Frontal cortex (tissue), 4 donors: ENCODE measurements around the gene ST3GAL2. TPM values are rescaled to one million over a fixed set of nuclear protein-coding genes. Genes with fewer than 3 reads are reported as not detected.
"Not testable (repeated sequence)": the region's sequence is repeated elsewhere in the genome, so short reads cannot be mapped to it uniquely, and the experiment has no call there.

ENCODE experiments used
- DNase-seq, 2 donors: peaks; one replicate each; pipeline ENCODE4 v3.0.0; 2012; ENCODE audit warnings: low spot score in 2 of 2
- FAIRE-seq: peaks from 2 replicates; lab custom pipeline; 2012; peaks lifted over from hg19 to GRCh38; lab: Jason Lieb, UNC
- total RNA-seq: library from RNA; depleted of rRNA; stranded (reverse); fragments of >200 nt; gene quantifications from one replicate; pipeline ENCODE4 v1.2.3, GENCODE V29; 2014
- donor health status: control.
- donor health status: control.
- donor health status: control.

Gene ST3GAL2
- total RNA-seq, 1 donor from 2014 or later, result 26.9 TPM

DNA sequence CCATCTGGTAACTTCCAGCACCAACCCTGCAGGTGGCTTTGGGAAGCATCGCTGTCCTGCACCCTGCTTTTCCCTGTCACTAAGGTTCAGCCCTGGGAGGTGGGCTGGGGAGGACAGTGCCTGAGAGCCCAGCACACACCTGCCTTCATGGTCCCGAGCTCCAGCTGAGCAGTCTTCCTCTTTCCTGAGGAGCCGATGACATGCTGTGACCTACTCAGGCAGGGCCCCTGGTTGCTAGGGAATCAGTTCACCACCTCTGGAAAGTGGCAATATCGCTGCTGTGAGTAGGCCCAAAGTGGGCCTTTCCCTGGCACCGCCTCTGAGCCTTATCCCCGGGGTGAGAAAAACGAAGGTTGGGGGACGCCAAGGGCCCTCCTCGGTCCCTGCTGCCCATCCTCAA, 17.9 kb downstream of the ST3GAL2 start:
- FAIRE-seq, result no peak
- no peak for DNase-seq

DNA sequence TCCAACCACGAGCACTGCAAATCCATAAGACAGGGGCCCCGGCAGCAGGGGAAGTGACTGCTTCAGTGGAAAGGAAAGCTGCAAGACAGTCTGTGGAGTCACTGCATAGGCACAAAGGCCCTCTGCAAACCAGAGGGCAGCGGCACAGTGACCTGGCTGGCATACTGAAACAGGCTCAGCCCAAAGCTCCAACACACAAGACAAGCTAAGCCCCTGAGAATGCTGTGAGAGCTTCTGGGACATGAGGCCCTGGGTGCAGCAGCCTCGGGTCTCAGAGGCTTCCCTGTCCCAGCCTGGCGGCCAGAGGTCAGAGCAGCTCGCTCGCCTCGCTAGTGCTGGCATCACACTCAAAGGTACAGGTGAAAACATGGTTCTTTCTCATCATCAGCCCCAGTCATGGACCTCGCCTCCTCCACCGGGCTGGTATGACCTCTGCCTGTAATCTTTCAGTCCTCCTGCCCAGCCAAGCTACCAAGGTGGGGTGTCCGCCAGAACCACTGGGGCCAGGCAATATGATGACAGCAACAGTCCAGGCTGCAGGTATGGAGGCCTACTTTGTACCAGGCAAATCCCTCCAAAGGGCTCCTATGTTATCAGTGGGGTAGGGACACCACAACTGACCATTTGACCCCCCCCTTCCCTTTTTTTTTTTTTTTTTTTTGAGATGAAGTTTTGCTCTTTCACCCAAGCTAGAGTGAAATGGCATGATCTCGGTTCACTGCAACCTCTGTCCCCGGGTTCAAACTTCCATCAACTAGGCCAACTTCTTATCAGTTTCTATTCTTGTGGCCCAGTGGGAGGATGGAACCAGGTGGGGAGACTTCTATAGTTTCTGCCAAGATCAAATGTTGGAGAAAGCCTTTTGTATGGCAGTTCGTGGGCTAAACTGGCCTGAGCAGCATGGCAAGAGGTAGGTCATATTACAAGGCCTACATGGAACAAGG, 19.2 kb downstream of the ST3GAL2 start:
- no peak for FAIRE-seq

DNA sequence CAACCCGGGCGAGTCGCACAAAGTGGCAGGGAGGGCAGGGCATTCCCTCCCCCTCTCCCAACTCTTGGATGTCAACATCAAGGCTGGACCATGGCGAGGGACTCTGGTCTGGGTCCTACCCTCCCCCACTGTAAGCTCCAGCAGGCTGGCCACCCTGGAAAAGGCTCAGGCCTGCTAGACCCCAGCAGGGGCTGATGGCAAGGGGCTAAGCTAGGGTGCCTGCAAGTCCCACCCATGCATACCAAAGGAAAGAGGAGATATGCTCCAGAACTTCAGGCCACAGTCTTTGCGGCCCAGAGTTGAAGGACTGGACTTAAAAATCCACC, 19.9 kb downstream of the ST3GAL2 start:
- no peak for DNase-seq
- FAIRE-seq, result no peak

More for the DNA sequence above, 19.2 kb downstream of the ST3GAL2 start:
- no peak for DNase-seq

DNA sequence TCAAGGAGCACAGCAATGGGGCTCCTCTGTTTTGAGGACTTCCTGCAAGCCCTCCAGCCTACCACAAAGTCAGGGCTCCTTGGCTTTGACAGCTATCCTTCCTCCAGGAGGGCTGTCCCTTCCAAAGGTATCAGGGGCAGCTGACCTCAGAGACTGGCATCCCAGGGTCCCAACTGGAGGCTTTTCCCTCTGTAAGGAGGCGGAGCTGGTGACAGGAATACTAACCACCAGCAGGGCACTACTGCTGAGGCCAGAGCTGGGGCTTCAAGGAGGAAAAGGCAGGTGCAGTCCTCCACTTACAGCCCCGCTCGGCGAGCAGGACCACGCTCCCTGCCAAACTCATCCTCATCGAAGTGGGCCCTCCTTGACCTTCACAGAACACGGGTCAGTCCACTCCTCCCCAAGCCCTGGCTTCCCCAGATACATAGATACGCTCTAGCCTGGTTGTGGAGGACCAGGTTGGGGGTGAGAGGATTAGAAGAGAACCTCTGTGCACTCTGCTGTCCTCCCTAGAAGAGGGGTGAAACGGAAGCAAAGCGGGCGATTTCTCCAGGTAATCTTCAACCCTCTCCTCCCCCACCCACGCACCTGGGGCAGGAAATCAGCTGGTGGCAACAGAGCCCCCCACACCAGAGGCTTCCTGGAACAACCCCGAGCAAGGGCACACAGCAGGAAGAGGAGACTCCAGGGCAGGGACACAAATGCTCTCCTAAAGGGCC, 20.5 kb downstream of the ST3GAL2 start:
- FAIRE-seq (no peak), DNase-seq (no peak)

DNA sequence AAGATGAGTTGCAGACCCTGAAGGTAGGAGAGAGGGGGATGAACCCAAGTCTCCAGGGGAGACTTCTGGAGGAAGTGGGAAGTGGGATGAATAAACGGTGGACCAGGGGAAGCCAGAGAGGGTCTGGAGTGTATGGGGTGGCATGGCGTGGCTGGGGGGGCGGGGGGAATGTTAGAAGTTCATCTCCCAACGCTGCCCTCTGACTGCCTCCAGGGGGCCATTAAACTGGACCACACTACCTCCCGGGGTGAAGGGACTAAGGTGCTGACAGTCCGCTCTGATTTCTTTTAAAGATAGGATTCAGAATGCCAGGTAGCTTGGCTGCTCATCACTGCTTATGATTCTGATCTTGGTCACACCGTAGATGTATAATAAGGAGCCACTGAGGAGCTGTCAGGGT, 21.2 kb downstream of the ST3GAL2 start:
- DNase-seq (no peak), FAIRE-seq (no peak)

DNA sequence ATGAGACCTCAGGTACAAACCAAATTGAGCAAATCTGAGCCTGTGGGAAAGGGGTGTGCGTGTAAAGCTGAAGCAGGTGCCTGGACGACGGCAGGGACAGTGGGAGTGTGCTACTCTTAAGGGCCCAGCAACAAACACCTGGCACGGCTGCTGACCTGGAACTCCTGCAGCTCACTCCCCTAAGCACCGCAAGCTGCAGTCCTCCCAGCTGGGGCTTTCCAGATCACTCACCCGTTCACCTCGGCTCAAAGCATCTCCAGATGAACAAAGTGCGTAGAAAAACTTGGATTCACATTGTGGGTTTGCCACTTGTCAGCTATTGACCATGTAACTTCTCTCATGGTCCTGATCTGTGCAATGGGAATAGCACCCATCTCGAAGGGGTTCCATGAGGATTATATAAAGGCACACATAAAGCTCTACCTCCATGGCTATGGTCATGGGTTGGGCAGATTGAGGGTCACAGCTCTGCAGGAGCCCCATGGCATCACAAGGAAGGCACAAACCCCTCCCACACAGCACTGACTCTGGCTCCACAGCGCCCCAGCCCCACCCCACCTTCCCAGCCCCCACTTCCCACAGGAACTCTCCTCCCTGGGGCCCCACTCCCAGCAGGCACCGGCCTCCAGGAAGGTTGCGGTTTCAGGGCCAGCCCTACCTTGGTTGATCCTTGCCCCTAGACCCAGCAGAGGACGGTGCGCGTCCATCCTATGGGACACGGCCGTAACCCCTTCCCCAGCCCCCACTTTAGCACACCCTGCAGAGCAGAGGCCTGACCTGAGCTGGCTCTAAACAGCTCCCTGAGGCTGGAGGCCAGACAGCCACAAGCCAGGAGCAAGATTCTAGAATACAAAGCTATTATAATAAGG, 21.9 kb downstream of the ST3GAL2 start:
- FAIRE-seq, result no peak
- no peak for DNase-seq

DNA sequence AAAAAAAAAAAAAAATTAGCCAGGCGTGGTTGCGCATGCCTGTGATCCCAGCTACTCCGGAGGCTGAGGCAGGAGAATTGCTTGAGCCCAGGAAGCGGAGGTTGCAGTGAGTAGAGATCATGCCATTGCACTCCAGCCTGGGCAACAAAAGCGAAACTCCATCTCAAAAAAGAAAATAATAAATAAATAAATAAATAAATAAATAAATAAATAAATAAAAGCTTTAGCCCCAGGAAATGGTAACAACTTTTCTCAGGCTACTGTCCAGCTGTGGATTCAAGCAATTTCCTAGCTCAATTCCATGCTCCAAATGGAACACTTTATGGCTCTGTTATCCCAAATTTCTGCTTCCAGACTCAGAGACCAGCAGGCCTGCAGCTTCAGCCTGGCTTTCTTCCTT, 25.3 kb downstream of the ST3GAL2 start:
- FAIRE-seq, DNase-seq: not testable (repeated sequence)

DNA sequence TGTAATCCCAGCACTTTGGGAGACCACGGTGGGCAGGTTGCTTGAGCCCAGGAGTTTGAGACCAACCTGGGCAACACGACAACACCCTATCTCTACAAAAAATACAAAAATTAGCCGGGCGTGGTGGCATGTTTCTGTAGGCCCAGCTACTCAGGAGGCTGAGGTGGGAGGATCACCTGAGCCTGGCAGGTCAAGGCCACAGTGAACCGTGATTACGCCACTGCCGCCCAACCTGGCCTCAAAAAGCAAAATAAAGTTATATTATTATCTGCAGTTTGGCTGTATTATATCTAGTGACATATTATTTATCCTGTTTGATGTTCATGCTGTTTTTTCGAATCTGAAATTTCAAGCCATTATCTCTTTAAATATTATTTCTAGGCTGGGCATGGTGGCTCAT, 26.5 kb downstream of the ST3GAL2 start:
- FAIRE-seq (no peak), DNase-seq (no peak)

DNA sequence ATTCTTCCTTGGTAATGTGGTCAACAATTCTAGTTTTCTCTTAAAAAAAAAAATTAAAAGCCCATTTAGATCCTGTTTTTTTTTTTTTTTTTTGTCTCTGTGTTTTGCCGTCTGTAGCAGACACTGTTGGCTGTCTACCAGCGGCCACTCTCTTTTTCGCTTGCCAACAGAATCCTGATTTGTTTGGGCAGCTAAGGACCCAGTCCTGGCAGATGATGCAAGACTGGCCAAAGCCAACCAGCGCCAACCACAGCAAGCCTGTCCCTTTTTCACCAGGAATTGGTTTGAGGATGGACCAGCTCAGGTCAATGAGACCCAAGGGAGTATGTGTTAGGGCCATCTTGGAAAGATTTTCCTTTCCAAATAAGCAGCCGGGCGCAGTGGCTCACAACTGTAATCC, 28.2 kb downstream of the ST3GAL2 start:
- no peak for FAIRE-seq
- DNase-seq, result peak; percentile 38 to 54

DNA sequence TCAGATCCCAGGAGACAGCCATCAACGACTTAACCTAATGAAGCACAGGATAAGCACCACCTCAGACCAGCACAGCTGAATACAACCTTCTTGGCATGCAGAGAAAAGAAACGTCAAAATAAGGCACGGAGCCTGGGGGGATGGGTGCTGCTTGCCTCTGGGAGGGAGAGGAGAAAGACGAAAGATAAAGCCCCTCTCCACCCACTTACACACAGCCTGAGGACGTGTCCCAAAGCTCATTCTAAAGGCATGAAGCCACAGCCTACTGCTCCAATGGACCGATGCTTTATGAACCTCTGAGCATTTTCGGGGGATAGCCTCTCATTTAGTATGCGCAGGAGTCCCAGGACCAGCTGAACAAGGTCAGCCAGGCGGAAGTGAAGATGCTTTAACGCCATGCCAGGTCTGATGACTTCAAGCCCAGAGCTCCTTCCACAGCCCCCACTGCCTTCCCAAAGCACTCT, 31.1 kb downstream of the ST3GAL2 start:
- DNase-seq (no peak), FAIRE-seq (no peak)

DNA sequence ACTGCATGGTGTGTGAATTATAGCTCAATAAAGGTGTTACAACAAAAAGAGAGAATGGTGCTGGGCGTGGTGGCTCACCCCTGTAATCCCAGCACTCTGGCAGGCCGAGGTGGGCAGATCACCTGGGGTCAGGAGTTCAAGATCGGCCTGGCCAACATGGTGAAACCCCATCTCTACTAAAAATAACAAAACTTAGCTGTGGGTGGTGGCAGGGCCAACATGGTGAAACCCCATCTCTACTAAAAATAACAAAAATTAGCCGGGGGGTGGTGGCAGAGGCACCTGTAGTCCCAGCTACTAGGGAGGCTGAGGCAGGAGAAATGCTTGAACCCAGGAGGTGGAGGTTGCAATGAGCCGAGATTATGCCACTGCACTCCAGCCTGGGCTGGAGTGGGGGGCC, 32.8 kb downstream of the ST3GAL2 start:
- DNase-seq, FAIRE-seq: not testable (repeated sequence)

DNA sequence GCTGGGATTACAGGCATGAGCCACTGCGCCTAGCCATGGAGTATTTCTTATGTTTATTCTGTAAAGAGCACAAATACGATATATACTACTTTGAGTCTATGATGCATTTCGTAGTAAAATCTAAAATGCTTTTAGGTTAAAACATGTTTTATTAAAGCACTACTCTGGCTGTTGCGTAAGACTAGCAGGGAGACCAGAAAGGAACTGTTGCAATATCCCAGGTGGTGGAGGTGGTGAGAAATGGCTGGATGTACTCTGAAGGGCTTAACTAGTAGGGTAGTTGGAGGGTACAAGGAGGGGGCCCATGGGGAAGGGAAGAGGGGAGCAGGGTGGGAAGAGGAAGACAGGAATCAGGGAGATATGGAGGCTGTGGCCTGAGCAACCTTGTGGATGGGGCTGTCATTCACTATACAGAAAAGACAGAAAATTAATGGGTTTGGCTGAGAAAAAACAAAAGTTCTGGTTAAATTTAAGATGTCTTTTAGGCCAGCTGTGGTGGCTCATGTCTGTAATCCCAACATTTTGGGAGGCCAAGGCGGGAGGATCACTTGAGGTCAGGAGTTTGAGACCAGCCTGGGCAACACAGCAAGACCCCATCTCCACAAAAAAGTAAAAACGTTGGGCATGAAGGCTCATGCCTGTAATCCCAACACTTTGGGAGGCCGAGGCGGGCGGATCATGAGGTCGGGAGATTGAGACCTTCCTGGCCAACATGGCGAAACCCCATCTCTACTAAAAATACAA, 35.8 kb downstream of the ST3GAL2 start:
- DNase-seq (no peak), FAIRE-seq (no peak)

DNA sequence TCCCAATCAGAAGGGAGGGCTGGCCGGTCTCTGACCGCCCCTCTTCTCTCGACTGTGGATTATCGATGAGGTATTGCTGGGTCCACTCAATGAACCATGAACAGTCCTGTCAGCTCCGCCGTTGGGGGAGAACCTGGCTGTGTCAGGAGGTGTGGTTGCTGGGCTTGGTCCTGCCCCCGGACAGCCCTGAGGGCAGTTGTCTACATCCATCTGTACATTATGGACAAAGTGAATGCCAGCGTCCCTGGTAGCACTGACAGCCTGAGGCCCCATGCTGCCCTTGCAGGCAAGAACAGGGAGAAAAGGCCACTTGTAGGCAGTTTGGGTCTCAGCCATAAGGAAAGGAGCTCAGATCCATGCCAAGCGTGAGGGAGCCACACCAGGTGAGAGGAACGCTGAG, 38.9 kb downstream of the ST3GAL2 start:
- no peak for DNase-seq

DNA sequence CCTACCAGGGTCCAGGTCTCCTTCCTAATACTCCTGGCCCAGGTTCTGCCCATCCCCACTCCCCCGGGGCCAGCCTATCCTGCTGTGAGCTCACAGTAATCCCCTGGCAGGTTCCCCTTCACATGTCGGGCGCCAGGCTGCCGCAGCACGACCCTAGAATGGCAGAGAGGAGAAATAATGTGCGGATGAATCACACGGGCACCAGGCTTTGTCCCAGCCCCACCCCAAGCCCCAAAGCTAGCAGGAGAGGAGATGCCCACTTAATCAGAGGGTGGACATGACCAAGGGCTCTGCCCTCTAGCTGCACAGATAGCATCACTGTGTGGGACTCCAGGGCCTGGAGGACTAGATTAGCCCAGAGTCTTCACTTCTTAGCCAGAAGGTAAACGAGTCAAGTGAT, 39.5 kb downstream of the ST3GAL2 start:
- FAIRE-seq (no peak), DNase-seq (no peak)

More for the DNA sequence above, 38.9 kb downstream of the ST3GAL2 start:
- no peak for FAIRE-seq

DNA sequence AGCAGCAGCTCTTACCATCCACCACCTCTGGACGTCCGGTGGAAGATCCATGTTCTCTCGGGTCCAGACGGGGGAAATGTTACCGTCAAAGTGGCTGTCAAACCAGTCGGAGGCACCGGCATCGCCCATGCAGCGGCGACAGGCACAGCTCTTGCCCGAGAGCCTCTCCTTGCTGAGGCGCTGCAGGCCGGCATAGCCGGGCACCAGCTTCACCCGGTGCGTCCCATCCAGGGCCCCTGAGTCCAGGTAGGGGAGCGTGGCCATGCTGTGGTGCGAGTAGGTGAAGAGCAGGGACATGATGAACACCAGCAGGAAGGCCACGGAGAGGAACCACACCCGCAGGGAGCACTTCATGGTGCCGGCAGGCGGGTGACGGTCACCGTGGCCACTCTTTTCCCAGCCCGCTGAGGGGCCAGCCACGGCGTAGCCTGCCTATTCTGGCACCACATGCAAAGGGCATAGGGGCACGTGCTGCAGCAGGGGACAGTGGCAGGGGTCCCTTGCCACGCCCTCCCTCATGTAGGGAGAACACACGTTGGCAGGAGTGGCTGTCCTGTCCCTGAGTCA, 40.6 kb downstream of the ST3GAL2 start:
- no peak for FAIRE-seq

DNA sequence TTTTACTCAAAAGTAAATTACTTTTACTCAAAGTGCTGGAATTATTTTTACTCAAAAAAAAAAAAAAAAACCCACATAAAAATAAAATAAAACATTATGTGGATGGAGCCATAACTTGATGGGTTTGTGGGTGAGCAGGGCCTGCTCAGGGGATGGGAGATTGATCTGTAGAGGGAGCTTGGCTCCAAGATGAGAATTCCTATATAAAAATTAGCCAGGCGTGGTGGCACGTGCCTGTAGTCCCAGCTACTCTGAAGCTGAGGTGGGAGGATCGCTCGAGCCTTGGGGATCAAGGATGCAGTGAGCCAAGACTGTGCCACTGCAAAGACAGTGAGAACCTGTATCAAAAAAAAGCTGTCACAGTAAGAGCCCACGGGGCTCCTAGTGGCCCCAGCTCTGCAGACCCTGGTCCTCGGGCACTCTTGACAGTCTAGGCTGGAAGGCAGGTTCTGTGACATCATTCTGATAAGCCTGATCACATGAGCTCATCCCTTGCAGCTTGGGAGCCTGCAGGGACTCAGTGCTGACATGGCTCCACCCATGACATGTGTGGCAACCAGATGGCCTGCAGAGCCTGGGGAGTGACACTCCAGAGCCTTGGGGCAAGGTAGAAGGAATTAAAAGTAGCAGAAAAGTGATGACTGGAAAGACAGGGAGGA, 42.5 kb downstream of the ST3GAL2 start:
- no peak for DNase-seq

More for the DNA sequence above, 40.6 kb downstream of the ST3GAL2 start:
- no peak for DNase-seq

DNA sequence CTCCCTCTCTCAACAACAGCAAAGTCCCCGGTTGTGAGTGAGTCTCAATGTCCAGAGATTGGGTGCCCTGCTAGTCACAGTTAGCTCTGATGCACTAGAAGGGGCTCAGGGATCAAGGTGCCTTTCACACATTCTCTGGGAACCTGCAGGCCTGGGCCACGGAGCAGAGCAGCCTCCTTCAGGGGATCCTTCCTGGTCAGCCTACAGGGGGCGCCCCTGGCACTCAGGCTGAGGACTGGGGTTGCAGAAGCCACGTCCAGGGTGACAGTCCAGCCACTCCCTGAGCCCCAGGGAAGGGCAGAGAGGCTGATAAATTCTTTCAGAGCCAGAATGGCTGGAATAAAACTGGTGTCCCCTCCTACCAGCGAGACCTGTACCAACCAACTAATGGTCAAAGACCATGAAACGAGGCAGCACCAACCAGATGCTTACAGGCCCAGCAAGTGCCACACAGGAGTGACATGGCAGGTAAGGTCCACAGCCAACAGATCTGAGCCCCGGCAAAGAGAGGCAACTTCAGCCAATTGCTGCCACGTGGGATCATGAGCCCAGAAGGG, 43.5 kb downstream of the ST3GAL2 start:
- DNase-seq, result peak in 1 of 2 donors; percentile 55
- FAIRE-seq, result no peak

More for the DNA sequence above, 42.5 kb downstream of the ST3GAL2 start:
- no peak for FAIRE-seq

DNA sequence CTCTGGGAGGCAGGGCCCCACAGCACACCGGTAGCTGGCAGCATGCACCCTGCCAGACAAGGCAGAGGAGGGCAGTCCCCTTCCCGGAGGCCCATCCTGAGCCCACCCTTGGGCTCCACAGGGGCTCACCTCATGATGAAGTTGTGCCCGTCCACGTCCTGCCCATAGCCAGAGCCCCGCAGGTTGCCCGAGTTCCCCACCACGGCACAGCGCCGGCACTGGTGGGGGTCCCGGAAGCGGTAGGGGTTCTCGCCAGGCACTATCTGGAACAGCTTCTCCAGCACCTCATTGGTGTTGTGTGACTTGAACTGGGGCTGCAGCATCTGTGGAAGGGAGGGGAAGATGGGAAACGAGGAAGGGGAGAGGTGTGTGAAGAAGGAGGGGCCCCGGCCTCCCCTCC, 44.0 kb downstream of the ST3GAL2 start:
- DNase-seq (no peak), FAIRE-seq (no peak)
